IMR-90 (cell line): Measurements from ENCODE around the gene PHACTR3.

Experiments used
- BHLHE40 ChIP-seq: fragments of 150-350 bp; IDR thresholded peaks from 2 replicates; pipeline ENCODE4 v1.6.1; 2016; ENCODE audit warnings: mild to moderate bottlenecking, low read depth, low read length
- CEBPB ChIP-seq: IDR thresholded peaks from 2 replicates; pipeline ENCODE4 v1.6.1; 2012; ENCODE audit warnings: low read depth, low read length, improper control_type of control experiment
- FOS ChIP-seq: fragments of 150-350 bp; IDR thresholded peaks from 2 replicates; pipeline ENCODE4 v1.6.1; 2016; ENCODE audit warnings: low read depth, low read length
- MAFK ChIP-seq: IDR thresholded peaks from 2 replicates; pipeline ENCODE4 v1.6.1; 2012; ENCODE audit warnings: low read depth, low read length, improper control_type of control experiment
- POLR2A ChIP-seq: IDR thresholded peaks from 2 replicates; pipeline ENCODE4 v1.6.1; 2012; ENCODE audit warnings: mild to moderate bottlenecking, low read depth, low read length
- RAD21 ChIP-seq: IDR thresholded peaks from 2 replicates; pipeline ENCODE4 v1.6.1; 2012; ENCODE audit warnings: low read length, improper control_type of control experiment
- RFX5 ChIP-seq: IDR thresholded peaks from 2 replicates; pipeline ENCODE4 v1.8.0; 2012; ENCODE audit warnings: low read depth, mild to moderate bottlenecking, low read length, moderate library complexity
- SMC3 ChIP-seq: fragments of 150-350 bp; IDR thresholded peaks from 2 replicates; pipeline ENCODE4 v1.6.1; 2016; ENCODE audit warnings: low read depth, mild to moderate bottlenecking, antibody characterized with exemption, low read length, moderate library complexity
- TF ChIP-seq, protein P1 (sequence below): conservative IDR thresholded peaks from 2 replicates; pipeline ENCODE4 v1.5.1; 2012; ENCODE audit warnings: mild to moderate bottlenecking, low read depth, low read length, improper control_type of control experiment
- TF ChIP-seq, protein P2 (sequence below): fragments of 150-350 bp; IDR thresholded peaks from 2 replicates; pipeline ENCODE4 v1.6.1; 2017; ENCODE audit warnings: mild to moderate bottlenecking, antibody characterized with exemption, low read length, low read depth

DNA sequence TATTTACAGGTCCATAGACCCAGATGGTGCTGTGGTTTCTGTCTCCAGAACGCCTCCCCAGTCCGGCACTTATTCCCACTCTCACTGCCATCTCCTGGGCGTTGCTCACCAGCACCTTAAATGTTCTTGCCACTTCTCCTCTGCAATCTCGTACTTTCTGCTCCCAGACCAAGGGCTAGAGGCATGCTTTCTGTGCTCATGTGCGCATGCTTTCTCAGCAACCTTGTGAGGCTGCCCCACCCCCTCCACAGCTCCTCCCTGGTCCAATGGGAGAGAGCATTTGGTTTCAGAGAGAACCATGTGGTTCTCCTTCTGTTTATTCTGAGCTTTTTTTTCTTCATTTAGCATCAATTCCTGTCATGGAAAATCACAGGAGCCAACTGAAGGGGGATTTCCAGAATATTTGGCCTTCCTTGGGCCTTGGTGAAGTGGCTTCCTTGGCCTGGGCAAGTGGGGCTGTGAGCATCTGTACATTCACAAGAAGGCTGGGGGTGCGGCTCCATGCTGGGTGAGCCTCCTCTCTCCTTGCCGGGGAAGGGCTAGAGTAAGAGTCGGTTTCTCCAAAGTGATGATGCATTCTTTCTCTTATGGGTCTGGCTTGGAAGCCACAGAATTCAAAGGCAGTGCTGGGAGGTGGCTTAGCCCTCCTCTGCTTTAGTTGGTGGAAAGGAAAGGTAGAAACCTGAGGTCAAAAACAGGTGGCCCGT, 66.6 kb downstream of the PHACTR3 start:
- no peak for TF ChIP-seq POLR2A
- no peak for TF ChIP-seq FOS
- TF ChIP-seq, protein P1, sequence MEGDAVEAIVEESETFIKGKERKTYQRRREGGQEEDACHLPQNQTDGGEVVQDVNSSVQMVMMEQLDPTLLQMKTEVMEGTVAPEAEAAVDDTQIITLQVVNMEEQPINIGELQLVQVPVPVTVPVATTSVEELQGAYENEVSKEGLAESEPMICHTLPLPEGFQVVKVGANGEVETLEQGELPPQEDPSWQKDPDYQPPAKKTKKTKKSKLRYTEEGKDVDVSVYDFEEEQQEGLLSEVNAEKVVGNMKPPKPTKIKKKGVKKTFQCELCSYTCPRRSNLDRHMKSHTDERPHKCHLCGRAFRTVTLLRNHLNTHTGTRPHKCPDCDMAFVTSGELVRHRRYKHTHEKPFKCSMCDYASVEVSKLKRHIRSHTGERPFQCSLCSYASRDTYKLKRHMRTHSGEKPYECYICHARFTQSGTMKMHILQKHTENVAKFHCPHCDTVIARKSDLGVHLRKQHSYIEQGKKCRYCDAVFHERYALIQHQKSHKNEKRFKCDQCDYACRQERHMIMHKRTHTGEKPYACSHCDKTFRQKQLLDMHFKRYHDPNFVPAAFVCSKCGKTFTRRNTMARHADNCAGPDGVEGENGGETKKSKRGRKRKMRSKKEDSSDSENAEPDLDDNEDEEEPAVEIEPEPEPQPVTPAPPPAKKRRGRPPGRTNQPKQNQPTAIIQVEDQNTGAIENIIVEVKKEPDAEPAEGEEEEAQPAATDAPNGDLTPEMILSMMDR = no peak
- TF ChIP-seq RFX5 = no peak
- no peak for TF ChIP-seq SMC3
- TF ChIP-seq BHLHE40 = no peak
- no peak for TF ChIP-seq RAD21
- no peak for TF ChIP-seq MAFK
- TF ChIP-seq CEBPB = no peak
- TF ChIP-seq, protein P2, sequence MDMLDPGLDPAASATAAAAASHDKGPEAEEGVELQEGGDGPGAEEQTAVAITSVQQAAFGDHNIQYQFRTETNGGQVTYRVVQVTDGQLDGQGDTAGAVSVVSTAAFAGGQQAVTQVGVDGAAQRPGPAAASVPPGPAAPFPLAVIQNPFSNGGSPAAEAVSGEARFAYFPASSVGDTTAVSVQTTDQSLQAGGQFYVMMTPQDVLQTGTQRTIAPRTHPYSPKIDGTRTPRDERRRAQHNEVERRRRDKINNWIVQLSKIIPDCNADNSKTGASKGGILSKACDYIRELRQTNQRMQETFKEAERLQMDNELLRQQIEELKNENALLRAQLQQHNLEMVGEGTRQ = no peak
